ACHN (cell line): ENCODE results near the gene AIPL1.

ENCODE experiments used
- DNase-seq: peaks from one replicate; pipeline ENCODE4 v3.0.0-alpha.2; 2015
- in situ Hi-C: cut with HindIII; loops from 2 replicates; pipeline ENCODE4 v1.10.0; 2017; ENCODE audit warnings: low sequenced_read_pairs, low pct_ligation_motif_present, low pct_unique_long_range_greater_than_20kb

Gene AIPL1

GRCh38 chr17:6453279-6454024, 18.5 kb upstream of the AIPL1 start:
- DNase-seq: no peak
- in situ Hi-C loops: no loop called here

- DNase-seq: no peak
- in situ Hi-C loops: no loop called here
Observed at GRCh38 chr17:6452471-6453266, 17.7 kb upstream of the AIPL1 start.

GRCh38 chr17:6450926-6451832, 16.3 kb upstream of the AIPL1 start:
- in situ Hi-C loops: no loop called here

GRCh38 chr17:6449307-6449706, 14.4 kb upstream of the AIPL1 start:
- DNase-seq: no peak
- in situ Hi-C loops: no loop called here

More at GRCh38 chr17:6450926-6451832, 16.3 kb upstream of the AIPL1 start:
- no peak for DNase-seq

- in situ Hi-C loops: no loop called here
- DNase-seq: no peak
Observed at GRCh38 chr17:6448473-6448872, 13.6 kb upstream of the AIPL1 start.

GRCh38 chr17:6446516-6447100, 11.7 kb upstream of the AIPL1 start:
- DNase-seq: no peak
- in situ Hi-C loops: no loop called here

GRCh38 chr17:6444571-6445335, 9.8 kb upstream of the AIPL1 start:
- DNase-seq: no peak
- in situ Hi-C loops: no loop called here

GRCh38 chr17:6443692-6444570, 9.0 kb upstream of the AIPL1 start, which contains the start of gene PIMREG:
Gene PIMREG (plus strand): TSS chr17:6444455. CDS start chr17:6445111, 656 bp downstream.
- in situ Hi-C loops: no loop called here

GRCh38 chr17:6442775-6443174, 7.9 kb upstream of the AIPL1 start:
- in situ Hi-C loops: no loop called here

More at GRCh38 chr17:6443692-6444570, 9.0 kb upstream of the AIPL1 start, which contains the start of gene PIMREG:
- DNase-seq: peak; percentile 96

GRCh38 chr17:6439951-6440350, 5.0 kb upstream of the AIPL1 start:
- in situ Hi-C loops: no loop called here
- DNase-seq: no peak

More at GRCh38 chr17:6442775-6443174, 7.9 kb upstream of the AIPL1 start:
- no peak for DNase-seq

- in situ Hi-C loops: no loop called here
- DNase-seq: no peak
Observed at GRCh38 chr17:6437956-6438355, 3.0 kb upstream of the AIPL1 start.

- no peak for DNase-seq
- in situ Hi-C loops: no loop called here
Observed at GRCh38 chr17:6437466-6437865, 2.5 kb upstream of the AIPL1 start.

GRCh38 chr17:6435968-6436367, 1.0 kb upstream of the AIPL1 start:
- in situ Hi-C loops: no loop called here

GRCh38 chr17:6430769-6431168, 4.2 kb downstream of the AIPL1 start:
- no peak for DNase-seq
- in situ Hi-C loops: no loop called here

More at GRCh38 chr17:6435968-6436367, 1.0 kb upstream of the AIPL1 start:
- peak; percentile 70 for DNase-seq

- no peak for DNase-seq
- in situ Hi-C loops: no loop called here
Observed at GRCh38 chr17:6429266-6429665, 5.7 kb downstream of the AIPL1 start.

- in situ Hi-C loops: no loop called here
- DNase-seq: no peak
Observed at GRCh38 chr17:6428207-6428965, 6.5 kb downstream of the AIPL1 start.
